Ishikawa (cell line): Measurements from ENCODE around the gene PDZRN3.

Experiments used
- CEBPB ChIP-seq: IDR thresholded peaks from 2 replicates; pipeline ENCODE4 v1.6.1; 2012
- CREB1 ChIP-seq: IDR thresholded peaks from 2 replicates; pipeline ENCODE4 v1.6.1; 2012; ENCODE audit warnings: low read depth
- EGR1 ChIP-seq: IDR thresholded peaks from 2 replicates; pipeline ENCODE4 v1.6.1; 2012
- EP300 ChIP-seq: IDR thresholded peaks from 2 replicates; pipeline ENCODE4 v1.6.1; 2012; ENCODE audit warnings: borderline replicate concordance
- FOXM1 ChIP-seq: IDR thresholded peaks from 2 replicates; pipeline ENCODE4 v1.6.1; 2012; ENCODE audit warnings: low read depth, borderline replicate concordance
- NFIC ChIP-seq: IDR thresholded peaks from 2 replicates; pipeline ENCODE4 v1.6.1; 2012
- RAD21 ChIP-seq: IDR thresholded peaks from 2 replicates; pipeline ENCODE4 v1.6.1; 2012; ENCODE audit warnings: low read depth
- TAF1 ChIP-seq: IDR thresholded peaks from 2 replicates; pipeline ENCODE4 v1.6.1; 2012; ENCODE audit warnings: low read depth, mild to moderate bottlenecking
- TCF12 ChIP-seq: IDR thresholded peaks from 2 replicates; pipeline ENCODE4 v1.6.1; 2012; ENCODE audit warnings: low read depth
- TEAD4 ChIP-seq: IDR thresholded peaks from 2 replicates; pipeline ENCODE4 v1.6.1; 2012
- YY1 ChIP-seq: IDR thresholded peaks from 2 replicates; pipeline ENCODE4 v1.6.1; 2012; ENCODE audit warnings: low read depth
- ZBTB7A ChIP-seq: IDR thresholded peaks from 2 replicates; pipeline ENCODE4 v1.6.1; 2012; ENCODE audit warnings: low read depth
- TF ChIP-seq, protein P1 (sequence below): IDR thresholded peaks from 2 replicates; pipeline ENCODE4 v1.6.1; 2012
- TF ChIP-seq, protein P2 (sequence below): IDR thresholded peaks from 2 replicates; pipeline ENCODE4 v1.6.1; 2012; ENCODE audit warnings: low read depth, mild to moderate bottlenecking
- TF ChIP-seq, protein P3 (sequence below): IDR thresholded peaks from 2 replicates; pipeline ENCODE4 v1.6.1; 2012

PDZRN3 gene

DNA sequence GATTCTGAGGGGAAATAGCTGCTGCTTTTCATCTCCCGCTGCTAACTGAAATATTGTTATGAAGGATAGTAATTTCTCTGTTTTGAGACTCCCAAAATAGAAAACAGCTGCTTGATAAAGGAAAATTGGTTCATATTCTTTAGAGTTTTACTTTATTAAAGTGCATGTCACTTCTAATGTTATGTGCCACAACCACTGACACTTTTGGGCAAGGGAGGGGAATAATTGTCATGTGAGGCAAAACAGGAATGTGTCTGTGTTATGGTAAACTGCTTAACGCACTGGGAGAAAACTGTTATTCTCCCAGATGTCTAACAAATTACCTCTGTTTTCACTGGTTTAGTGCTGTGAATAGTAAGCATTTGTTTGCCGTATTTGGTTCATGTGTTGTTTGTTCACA is 201.6 kb downstream of the PDZRN3 start:
- TF ChIP-seq, protein P1, sequence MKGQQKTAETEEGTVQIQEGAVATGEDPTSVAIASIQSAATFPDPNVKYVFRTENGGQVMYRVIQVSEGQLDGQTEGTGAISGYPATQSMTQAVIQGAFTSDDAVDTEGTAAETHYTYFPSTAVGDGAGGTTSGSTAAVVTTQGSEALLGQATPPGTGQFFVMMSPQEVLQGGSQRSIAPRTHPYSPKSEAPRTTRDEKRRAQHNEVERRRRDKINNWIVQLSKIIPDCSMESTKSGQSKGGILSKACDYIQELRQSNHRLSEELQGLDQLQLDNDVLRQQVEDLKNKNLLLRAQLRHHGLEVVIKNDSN = no peak
- no peak for TF ChIP-seq CREB1
- TF ChIP-seq FOXM1 = no peak
- TF ChIP-seq, protein P2, sequence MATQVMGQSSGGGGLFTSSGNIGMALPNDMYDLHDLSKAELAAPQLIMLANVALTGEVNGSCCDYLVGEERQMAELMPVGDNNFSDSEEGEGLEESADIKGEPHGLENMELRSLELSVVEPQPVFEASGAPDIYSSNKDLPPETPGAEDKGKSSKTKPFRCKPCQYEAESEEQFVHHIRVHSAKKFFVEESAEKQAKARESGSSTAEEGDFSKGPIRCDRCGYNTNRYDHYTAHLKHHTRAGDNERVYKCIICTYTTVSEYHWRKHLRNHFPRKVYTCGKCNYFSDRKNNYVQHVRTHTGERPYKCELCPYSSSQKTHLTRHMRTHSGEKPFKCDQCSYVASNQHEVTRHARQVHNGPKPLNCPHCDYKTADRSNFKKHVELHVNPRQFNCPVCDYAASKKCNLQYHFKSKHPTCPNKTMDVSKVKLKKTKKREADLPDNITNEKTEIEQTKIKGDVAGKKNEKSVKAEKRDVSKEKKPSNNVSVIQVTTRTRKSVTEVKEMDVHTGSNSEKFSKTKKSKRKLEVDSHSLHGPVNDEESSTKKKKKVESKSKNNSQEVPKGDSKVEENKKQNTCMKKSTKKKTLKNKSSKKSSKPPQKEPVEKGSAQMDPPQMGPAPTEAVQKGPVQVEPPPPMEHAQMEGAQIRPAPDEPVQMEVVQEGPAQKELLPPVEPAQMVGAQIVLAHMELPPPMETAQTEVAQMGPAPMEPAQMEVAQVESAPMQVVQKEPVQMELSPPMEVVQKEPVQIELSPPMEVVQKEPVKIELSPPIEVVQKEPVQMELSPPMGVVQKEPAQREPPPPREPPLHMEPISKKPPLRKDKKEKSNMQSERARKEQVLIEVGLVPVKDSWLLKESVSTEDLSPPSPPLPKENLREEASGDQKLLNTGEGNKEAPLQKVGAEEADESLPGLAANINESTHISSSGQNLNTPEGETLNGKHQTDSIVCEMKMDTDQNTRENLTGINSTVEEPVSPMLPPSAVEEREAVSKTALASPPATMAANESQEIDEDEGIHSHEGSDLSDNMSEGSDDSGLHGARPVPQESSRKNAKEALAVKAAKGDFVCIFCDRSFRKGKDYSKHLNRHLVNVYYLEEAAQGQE = no peak
- no peak for TF ChIP-seq RAD21
- no peak for TF ChIP-seq TCF12
- TF ChIP-seq YY1 = no peak
- TF ChIP-seq ZBTB7A = no peak
- no peak for TF ChIP-seq NFIC
- no peak for TF ChIP-seq TAF1
- TF ChIP-seq, protein P3, sequence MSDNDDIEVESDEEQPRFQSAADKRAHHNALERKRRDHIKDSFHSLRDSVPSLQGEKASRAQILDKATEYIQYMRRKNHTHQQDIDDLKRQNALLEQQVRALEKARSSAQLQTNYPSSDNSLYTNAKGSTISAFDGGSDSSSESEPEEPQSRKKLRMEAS = no peak
- TF ChIP-seq TEAD4 = no peak
- no peak for TF ChIP-seq EGR1
- no peak for TF ChIP-seq CEBPB
- no peak for TF ChIP-seq EP300

DNA sequence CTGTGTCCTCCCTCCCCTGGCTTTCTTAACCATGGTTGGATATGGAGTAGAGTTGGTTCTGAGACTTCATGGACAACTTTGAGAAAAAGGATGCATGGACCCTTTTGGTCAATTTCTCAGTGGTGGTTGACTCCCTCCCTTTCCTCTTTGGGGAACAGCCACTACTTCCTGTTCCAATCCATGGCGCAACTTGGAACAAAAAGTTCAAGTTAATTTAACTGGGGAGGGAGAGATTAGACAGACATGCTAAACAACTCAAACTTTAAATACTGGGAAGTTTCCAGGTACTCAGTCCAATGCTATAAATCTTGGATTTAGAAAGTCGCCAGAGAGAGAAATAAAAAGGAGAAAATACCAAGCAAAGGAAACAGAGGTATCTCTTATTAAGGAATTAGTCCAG is 202.2 kb downstream of the PDZRN3 start:
- TF ChIP-seq, protein P3 = no peak
- no peak for TF ChIP-seq RAD21
- no peak for TF ChIP-seq TCF12
- TF ChIP-seq, protein P1 = no peak

DNA sequence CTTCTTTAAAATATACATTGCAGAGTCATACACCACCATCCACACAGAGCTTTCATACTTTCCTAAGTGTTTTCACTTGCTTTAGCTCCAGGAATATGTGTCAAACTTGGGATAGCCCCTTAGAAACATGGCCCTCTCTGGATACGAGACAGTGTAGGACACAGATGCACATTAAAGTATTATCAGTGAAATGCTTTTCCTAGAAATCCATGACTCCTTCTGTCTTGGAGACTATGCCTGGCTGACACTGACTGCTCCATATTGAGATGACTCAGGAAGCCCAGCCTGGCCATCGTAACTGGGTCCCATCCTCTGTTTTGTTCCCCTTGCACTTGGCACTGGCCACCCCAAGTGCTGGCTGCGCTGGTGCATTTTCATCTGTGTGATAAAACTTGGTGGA is 204.8 kb downstream of the PDZRN3 start:
- TF ChIP-seq, protein P1 = no peak
- TF ChIP-seq EP300 (no peak), TCF12 (no peak), CEBPB (no peak), ZBTB7A (no peak), YY1 (no peak), TAF1 (no peak), FOXM1 (no peak), NFIC (no peak), EGR1 (no peak), TEAD4 (no peak), CREB1 (no peak), RAD21 (no peak)
- TF ChIP-seq, protein P2 = no peak
- TF ChIP-seq, protein P3 = no peak

DNA sequence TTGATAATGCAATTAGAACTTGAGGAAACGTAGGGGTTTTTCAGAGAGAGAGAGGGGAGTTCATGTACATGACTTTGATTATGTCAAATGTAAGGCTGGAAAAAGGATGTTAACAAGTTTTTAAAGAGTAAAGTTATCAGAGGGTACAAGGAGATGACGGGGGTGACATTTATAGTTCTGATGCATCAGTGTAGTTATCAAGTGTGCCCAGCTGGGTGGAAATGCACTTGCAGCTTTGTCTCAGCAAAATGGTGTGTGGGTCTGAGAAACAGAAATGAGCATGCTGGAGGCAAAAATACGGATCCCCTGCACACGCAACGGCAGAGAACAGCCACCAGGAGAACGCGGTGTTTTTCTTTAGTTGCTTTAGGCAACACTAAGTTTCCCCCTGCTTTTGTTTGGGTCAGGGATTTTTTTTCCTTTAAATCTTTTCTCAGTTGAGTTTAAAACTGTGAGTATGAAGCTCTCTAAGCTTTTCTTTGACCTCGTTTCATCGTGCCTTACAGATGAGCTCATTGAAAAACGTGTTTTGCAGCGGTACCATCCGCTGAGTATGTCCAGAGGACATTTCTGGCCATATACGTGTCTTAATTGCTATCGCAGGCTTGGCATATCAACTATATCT is 205.4 kb downstream of the PDZRN3 start:
- TF ChIP-seq EGR1 (no peak), ZBTB7A (no peak), YY1 (no peak), EP300 (no peak), NFIC (no peak), CREB1 (no peak), TCF12 (no peak)
- TF ChIP-seq, protein P2 = no peak
